GM12878 (cell line): Measurements from ENCODE around the gene ZNF672. TPM values are rescaled to one million over a fixed set of nuclear protein-coding genes. Genes with fewer than 3 reads are reported as not detected.

Source experiments
- ASH2L ChIP-seq: fragments of 300-600, 200-600 bp; sonication (generic); IDR thresholded peaks from 2 replicates; pipeline ENCODE4 v1.6.1; 2017; ENCODE audit warnings: low read depth, mild to moderate bottlenecking, borderline replicate concordance
- ATF7 ChIP-seq: fragments of 450-650 bp; IDR thresholded peaks from 2 replicates; pipeline ENCODE4 v1.6.1; 2016; ENCODE audit warnings: low read depth, mild to moderate bottlenecking
- CBX5 ChIP-seq: sonication (generic); IDR thresholded peaks from 2 replicates; pipeline ENCODE4 v1.6.1; 2016; ENCODE audit warnings: low read depth, moderate library complexity, mild to moderate bottlenecking, inconsistent platforms
- CREB1 ChIP-seq: IDR thresholded peaks from 2 replicates; pipeline ENCODE4 v1.6.1; 2012; ENCODE audit warnings: low read depth, mild to moderate bottlenecking, inconsistent platforms
- CTCF ChIP-seq, 3 experiments: IDR thresholded peaks in 2 of 3; conservative IDR thresholded peaks in 1 of 3; 2 replicates each; pipeline ENCODE4 v1.5.1; 2011; ENCODE audit warnings: low read depth in 3 of 3, low read length in 3 of 3, mild to moderate bottlenecking in 3 of 3, control low read depth in 2 of 3, moderate library complexity in 2 of 3, inconsistent platforms in 1 of 3, mixed read lengths in 1 of 3; ENCODE audit not compliant: control insufficient read depth in 2 of 3, insufficient read depth in 1 of 3; ENCODE audit errors: extremely low read depth in 1 of 3
- ETV6 ChIP-seq, 2 experiments: fragments of 450-650 bp in 1 of 2; IDR thresholded peaks in 1 of 2; conservative IDR thresholded peaks in 1 of 2; 2 replicates each; pipeline ENCODE4 v1.6.1; 2014; ENCODE audit warnings: antibody characterized with exemption in 1 of 2, borderline replicate concordance in 1 of 2, low read depth in 1 of 2, mild to moderate bottlenecking in 1 of 2, moderate library complexity in 1 of 2
- HCFC1 ChIP-seq: fragments of 150-350 bp; IDR thresholded peaks from 2 replicates; pipeline ENCODE4 v1.6.1; 2014; ENCODE audit warnings: low read length
- HSF1 ChIP-seq: fragments of 150-350 bp; IDR thresholded peaks from 2 replicates; pipeline ENCODE4 v1.6.1; 2014; ENCODE audit warnings: mild to moderate bottlenecking, low read depth, low read length
- IRF4 ChIP-seq: IDR thresholded peaks from 2 replicates; pipeline ENCODE4 v1.6.1; 2011; ENCODE audit warnings: low read depth, low read length
- MTA2 ChIP-seq: fragments of 450-650 bp; IDR thresholded peaks from 2 replicates; pipeline ENCODE4 v1.6.1; 2016; ENCODE audit warnings: low read depth, mild to moderate bottlenecking, moderate library complexity
- NFXL1 ChIP-seq: fragments of 450-650 bp; IDR thresholded peaks from 2 replicates; pipeline ENCODE4 v1.6.1; 2017; ENCODE audit warnings: antibody characterized with exemption, mild to moderate bottlenecking, borderline replicate concordance
- NFYB ChIP-seq: IDR thresholded peaks from 2 replicates; pipeline ENCODE4 v1.6.1; 2011; ENCODE audit warnings: low read depth, mild to moderate bottlenecking, low read length, improper control_type of control experiment, moderate library complexity; ENCODE audit not compliant: insufficient read depth
- PAX8 ChIP-seq: fragments of 450-650 bp; IDR thresholded peaks from 2 replicates; pipeline ENCODE4 v1.6.1; 2017; ENCODE audit warnings: mild to moderate bottlenecking, moderate library complexity
- SIN3A ChIP-seq: IDR thresholded peaks from 2 replicates; pipeline ENCODE4 v1.6.1; 2012; ENCODE audit warnings: low read depth, low read length, improper control_type of control experiment
- SMARCA5 ChIP-seq: fragments of 450-650 bp; IDR thresholded peaks from 2 replicates; pipeline ENCODE4 v1.6.1; 2017; ENCODE audit warnings: mild to moderate bottlenecking
- TBL1XR1 ChIP-seq: IDR thresholded peaks from 2 replicates; pipeline ENCODE4 v1.6.1; 2012; ENCODE audit warnings: low read depth, low read length, improper control_type of control experiment
- USF1 ChIP-seq: IDR thresholded peaks from 2 replicates; pipeline ENCODE4 v1.6.1; 2011; ENCODE audit warnings: borderline replicate concordance, low read depth, mild to moderate bottlenecking, moderate library complexity, mixed read lengths, low read length; ENCODE audit not compliant: insufficient read depth; ENCODE audit errors: extremely low read length
- YBX1 ChIP-seq: fragments of 450-650 bp; IDR thresholded peaks from 2 replicates; pipeline ENCODE4 v1.6.1; 2016; ENCODE audit warnings: antibody characterized with exemption
- YY1 ChIP-seq: IDR thresholded peaks from 2 replicates; pipeline ENCODE4 v1.6.1; 2011; ENCODE audit warnings: low read depth, mild to moderate bottlenecking, low read length
- ZNF274 ChIP-seq: IDR thresholded peaks from one replicate; pipeline ENCODE4 v1.8.0; 2011; ENCODE audit not compliant: insufficient read length, insufficient read depth
- polyA plus RNA-seq, 11 experiments: library from polyadenylated mRNA; depleted of rRNA in 4 of 11; unstranded in 6 of 11; stranded (reverse) in 5 of 11; fragments of >200 nt; fragmentation: Nextera tagmentation in 4 of 11; fragmentation: Illumina TruSeq in 1 of 11; extraction: Ambion mirVana in 4 of 11; extraction: Trizol in 1 of 11; gene quantifications; 1 replicate in 1 of 11; 2 replicates in 10 of 11; pipeline versions ENCODE4 v1.2.1 to v1.2.3, GENCODE V29; 2011 to 2016; ENCODE audit warnings: inconsistent platforms in 2 of 11, missing spikeins in 2 of 11, low read depth in 1 of 11
- total RNA-seq, 4 experiments: library from RNA; depleted of rRNA in 3 of 4; stranded (reverse); fragments of >200 nt in 3 of 4; fragmentation: Illumina TruSeq in 1 of 4; extraction: Trizol in 1 of 4; gene quantifications; 2 replicates each; pipeline versions ENCODE4 v1.2.1 to v1.2.3, GENCODE V29; 2013 to 2021
- TF ChIP-seq, protein P1 (sequence below): fragments of 450-650 bp; IDR thresholded peaks from 2 replicates; pipeline ENCODE4 v1.6.1; 2014; ENCODE audit warnings: mild to moderate bottlenecking
- TF ChIP-seq, protein P2 (sequence below): IDR thresholded peaks from 2 replicates; pipeline ENCODE4 v1.6.1; 2012; ENCODE audit warnings: low read length, inconsistent platforms

The ZNF672 gene
- total and polyA plus RNA-seq, 10 of the 15 experiments (the other 5 are each of a cell fraction or from before 2014, with no cell fraction given) = 2.9 to 51.3 (median 39.8) TPM

DNA sequence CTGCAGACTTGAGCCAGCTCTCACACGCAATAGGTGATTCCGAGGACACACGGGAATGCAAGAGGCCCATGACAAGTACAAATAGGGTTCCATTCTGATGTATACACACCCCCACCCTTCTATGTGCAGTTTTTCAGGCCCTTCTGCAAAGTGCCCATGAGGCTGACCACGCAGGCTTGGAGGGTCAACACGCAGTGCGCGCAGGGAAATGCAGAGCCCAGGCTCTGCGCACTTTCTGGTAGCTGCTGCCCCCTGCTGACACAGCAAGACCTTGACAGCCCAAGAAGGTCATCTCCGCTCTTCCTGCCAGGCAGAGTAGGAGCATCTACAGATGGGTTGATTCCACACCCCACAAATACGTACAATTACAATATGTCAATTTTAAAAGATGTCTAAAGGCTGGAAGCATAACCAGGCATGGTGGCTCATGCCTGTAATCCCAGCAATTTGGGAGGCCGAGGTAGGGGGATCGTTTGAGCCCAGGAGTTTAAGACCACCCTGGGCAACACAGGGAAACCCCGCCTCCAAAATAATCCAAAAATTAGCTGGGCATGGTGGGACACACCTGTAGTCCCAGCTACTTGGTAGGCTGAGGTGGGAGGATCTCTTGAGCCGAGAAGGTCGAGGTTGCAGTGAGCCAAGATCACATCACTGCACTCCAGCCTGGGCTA lies 30.8 kb upstream of the ZNF672 start (continued):
- TF ChIP-seq ETV6 (conservative IDR thresholded peaks at IDR 0.05 in 1 of 2, IDR thresholded peaks at IDR 0.05 in 1 of 2; ENCODE audit: borderline replicate concordance in 1 of 2, low read depth in 1 of 2) (no peak), YY1 (peak; percentile 74), ASH2L (no peak), IRF4 (peak; percentile 65), NFYB (no peak), SMARCA5 (peak; percentile 80; the same call in 1 of the 2 replicates), CTCF (IDR thresholded peaks at IDR 0.05 in 2 of 3, conservative IDR thresholded peaks at IDR 0.05 in 1 of 3; ENCODE audit: control insufficient read depth in 2 of 3, extremely low read depth in 1 of 3, insufficient read depth in 1 of 3, low read depth in 3 of 3, low read length in 3 of 3) (peak; percentile 91 to 96 (median 95)), HSF1 (no peak), CBX5 (no peak), NFXL1 (no peak), PAX8 (no peak), CREB1 (no peak), YBX1 (no peak), SIN3A (no peak), USF1 (no peak), HCFC1 (no peak), MTA2 (no peak), TBL1XR1 (no peak), ZNF274 (no peak), ATF7 (no peak)
- TF ChIP-seq, protein P1, sequence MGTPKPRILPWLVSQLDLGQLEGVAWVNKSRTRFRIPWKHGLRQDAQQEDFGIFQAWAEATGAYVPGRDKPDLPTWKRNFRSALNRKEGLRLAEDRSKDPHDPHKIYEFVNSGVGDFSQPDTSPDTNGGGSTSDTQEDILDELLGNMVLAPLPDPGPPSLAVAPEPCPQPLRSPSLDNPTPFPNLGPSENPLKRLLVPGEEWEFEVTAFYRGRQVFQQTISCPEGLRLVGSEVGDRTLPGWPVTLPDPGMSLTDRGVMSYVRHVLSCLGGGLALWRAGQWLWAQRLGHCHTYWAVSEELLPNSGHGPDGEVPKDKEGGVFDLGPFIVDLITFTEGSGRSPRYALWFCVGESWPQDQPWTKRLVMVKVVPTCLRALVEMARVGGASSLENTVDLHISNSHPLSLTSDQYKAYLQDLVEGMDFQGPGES = no peak
- TF ChIP-seq, protein P2, sequence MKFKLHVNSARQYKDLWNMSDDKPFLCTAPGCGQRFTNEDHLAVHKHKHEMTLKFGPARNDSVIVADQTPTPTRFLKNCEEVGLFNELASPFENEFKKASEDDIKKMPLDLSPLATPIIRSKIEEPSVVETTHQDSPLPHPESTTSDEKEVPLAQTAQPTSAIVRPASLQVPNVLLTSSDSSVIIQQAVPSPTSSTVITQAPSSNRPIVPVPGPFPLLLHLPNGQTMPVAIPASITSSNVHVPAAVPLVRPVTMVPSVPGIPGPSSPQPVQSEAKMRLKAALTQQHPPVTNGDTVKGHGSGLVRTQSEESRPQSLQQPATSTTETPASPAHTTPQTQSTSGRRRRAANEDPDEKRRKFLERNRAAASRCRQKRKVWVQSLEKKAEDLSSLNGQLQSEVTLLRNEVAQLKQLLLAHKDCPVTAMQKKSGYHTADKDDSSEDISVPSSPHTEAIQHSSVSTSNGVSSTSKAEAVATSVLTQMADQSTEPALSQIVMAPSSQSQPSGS = no peak
